Right lobe of liver (tissue), 6 donors: ENCODE data around the gene MRC1. TPM values are rescaled to one million over a fixed set of nuclear protein-coding genes. Genes with fewer than 3 reads are reported as not detected.
A peak's percentile ranks its signal among the peaks of the same experiment; 100 is the strongest.

Source experiments
- ATAC-seq, 4 donors: fragments of 200-7000 bp; cut with Tn5 transposase; one replicate each; pipeline ENCODE4 v1.9.1; 2020; ENCODE audit warnings: mild to moderate bottlenecking in 4 of 4, moderate library complexity in 4 of 4
- DNase-seq, 3 donors: peaks; one replicate each; pipeline ENCODE4 v3.0.0-alpha.2; 2020
- H3K27ac ChIP-seq, 3 donors: fragments of 200-600 bp; one replicate each; pipeline ENCODE4 v1.8.0; 2022
- H3K27me3 ChIP-seq, 2 donors: fragments of 200-600 bp; one replicate each; pipeline ENCODE4 v1.8.0; 2022
- H3K36me3 ChIP-seq, 4 donors: fragments of 200-600 bp; sonication (generic) in 1 of 4; one replicate each; pipeline versions ENCODE4 v1.5.1 to v1.8.0; 2017 to 2022; ENCODE audit warnings: control low read depth in 1 of 4
- H3K4me1 ChIP-seq, 4 donors: fragments of 200-600 bp; sonication (generic) in 1 of 4; one replicate each; pipeline versions ENCODE4 v1.5.1 to v1.8.0; 2017 to 2022; ENCODE audit warnings: control low read depth in 1 of 4
- H3K4me3 ChIP-seq, 3 donors: fragments of 200-600 bp; one replicate each; pipeline ENCODE4 v1.8.0; 2022
- H3K9me3 ChIP-seq, 4 donors: fragments of 200-600 bp; sonication (generic) in 1 of 4; one replicate each; pipeline versions ENCODE4 v1.5.1 to v1.8.0; 2017 to 2022; ENCODE audit warnings: control low read depth in 1 of 4
- POLR2A ChIP-seq: fragments of 450-650 bp; IDR thresholded peaks from one replicate; pipeline ENCODE4 v1.6.1; 2017; ENCODE audit warnings: antibody characterized with exemption, mild to moderate bottlenecking
- WGBS: methylation state at CpG from one replicate; pipeline ENCODE4 v1.1.6; 2018; ENCODE audit warnings: low coverage, low lambda C conversion rate; ENCODE audit not compliant: insufficient coverage; ENCODE audit errors: missing lambda C conversion rate; 5-methylcytosine and 5-hydroxymethylcytosine counted together
- intact Hi-C, 2 donors: fragments of 100-400 bp; cut with DNase I; formaldehyde crosslinking; loops; one replicate each; pipeline versions ENCODE4 v1.11.2 to v1.14.1; 2022
- total RNA-seq, 6 experiments: library from RNA; depleted of rRNA in 2 of 6; stranded (reverse); fragments of >200 nt in 2 of 6; fragmentation: NEBNext Ultra II Directional in 3 of 6; extraction: Animal tissue kit (Norgen Biotek cat#: 25700) in 3 of 6; gene quantifications; one replicate each; pipeline versions ENCODE4 v1.1.0 to v1.2.4, GENCODE V29; 2016 to 2023
- TF ChIP-seq, protein P1 (sequence below), 4 donors: fragments of 200-600 bp in 3 of 4; fragments of 450-650 bp in 1 of 4; IDR thresholded peaks; one replicate each; pipeline versions ENCODE4 v1.5.1 to v1.8.0; 2016 to 2022; ENCODE audit warnings: antibody characterized with exemption in 4 of 4, mild to moderate bottlenecking in 2 of 4
- donor health status: DM: no; HTN: yes; CAD: no.
- donor health status: DM: no; HTN: no; CAD: no.
- donor health status: DM: no; HTN: no; CAD: no.
- donor health status: DM: no; HTN: yes; CAD: no.
- donor health status: DM: no; HTN: yes; CAD: no.

MRC1 gene
- total RNA-seq, 6 experiments from 2014 or later: 9.8 to 44.8 (median 34.0) TPM

DNA sequence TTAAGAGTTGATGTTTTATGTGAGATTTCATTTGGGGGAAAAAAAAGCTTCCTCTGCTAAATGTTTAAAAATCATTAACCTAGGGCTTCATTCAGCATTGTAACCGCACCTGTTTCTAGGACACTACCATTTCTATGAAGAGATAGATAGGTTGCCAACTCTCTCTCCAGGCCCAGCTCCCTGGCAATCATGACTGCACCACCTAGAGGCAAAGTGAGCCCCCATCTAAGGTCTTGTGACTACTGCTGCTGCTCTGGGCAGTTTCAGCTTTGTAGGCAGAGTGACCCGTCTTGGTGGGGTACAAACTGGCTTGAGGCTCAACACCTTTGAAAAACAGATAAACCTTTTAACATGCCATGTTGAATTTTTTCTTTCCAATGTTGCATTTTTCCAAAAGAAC, 27.3 kb upstream of the MRC1 start:
- no peaks in the 10 kb centered on the region for H3K4me1 ChIP-seq
- intact Hi-C loops: no loop called here
- no peak overlapping the region for H3K4me3 ChIP-seq
- WGBS: 55% methylated on average over 2 of the region's 2 CpGs
- TF ChIP-seq POLR2A: no peak
- TF ChIP-seq, protein P1, sequence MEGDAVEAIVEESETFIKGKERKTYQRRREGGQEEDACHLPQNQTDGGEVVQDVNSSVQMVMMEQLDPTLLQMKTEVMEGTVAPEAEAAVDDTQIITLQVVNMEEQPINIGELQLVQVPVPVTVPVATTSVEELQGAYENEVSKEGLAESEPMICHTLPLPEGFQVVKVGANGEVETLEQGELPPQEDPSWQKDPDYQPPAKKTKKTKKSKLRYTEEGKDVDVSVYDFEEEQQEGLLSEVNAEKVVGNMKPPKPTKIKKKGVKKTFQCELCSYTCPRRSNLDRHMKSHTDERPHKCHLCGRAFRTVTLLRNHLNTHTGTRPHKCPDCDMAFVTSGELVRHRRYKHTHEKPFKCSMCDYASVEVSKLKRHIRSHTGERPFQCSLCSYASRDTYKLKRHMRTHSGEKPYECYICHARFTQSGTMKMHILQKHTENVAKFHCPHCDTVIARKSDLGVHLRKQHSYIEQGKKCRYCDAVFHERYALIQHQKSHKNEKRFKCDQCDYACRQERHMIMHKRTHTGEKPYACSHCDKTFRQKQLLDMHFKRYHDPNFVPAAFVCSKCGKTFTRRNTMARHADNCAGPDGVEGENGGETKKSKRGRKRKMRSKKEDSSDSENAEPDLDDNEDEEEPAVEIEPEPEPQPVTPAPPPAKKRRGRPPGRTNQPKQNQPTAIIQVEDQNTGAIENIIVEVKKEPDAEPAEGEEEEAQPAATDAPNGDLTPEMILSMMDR (IDR thresholded peaks at IDR 0.05): no peak
- no peak for DNase-seq
- ATAC-seq: peak in 1 of 4 donors; percentile 24
- no peaks in the 10 kb centered on the region for H3K36me3 ChIP-seq
- no peaks in the 10 kb centered on the region for H3K27me3 ChIP-seq
- H3K27ac ChIP-seq: no peak overlapping the region
- H3K9me3 ChIP-seq: no peaks in the 10 kb centered on the region

DNA sequence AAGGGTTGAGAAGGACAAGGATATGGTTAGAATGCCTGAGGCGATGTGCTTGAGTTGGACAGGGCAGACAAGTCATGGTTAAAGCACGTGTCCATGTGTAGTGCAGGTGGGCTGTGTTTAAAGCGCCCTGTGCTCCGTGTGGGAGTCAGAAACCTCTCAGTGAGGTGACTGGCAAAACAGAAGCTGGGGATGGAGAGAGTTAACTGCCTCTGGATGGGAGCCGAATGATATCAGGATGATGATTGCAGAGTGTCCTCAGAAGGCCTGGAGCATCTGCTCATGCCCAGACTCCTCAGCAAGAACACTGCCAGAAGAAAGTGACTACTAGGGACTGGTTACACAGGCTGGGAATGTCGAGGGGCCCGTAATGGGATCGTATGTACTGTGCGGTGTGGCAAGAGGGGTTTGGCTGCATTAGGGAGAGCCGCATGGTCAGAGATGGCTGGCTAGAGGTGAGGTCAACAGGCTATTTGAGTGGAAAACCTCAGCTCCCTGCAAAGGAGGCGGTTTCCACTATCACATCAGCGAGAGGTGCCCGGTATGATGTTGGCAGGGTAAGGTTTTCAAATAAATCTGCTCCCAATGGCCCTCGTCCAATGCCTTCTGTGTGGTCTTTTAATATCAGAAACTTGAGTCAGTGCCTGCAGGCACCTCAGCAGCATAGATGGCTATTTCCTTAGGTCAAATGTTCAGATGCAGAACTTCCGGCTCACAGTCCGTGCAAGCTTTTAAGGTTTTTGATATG, 26.1 kb upstream of the MRC1 start:
- WGBS: 62% methylated on average over 10 of the region's 16 CpGs
- intact Hi-C loops: no loop called here
- peak; percentile 28 to 57 (median 37) for ATAC-seq
- Histone ChIP-seq H3K36me3 (no peaks in the 10 kb centered on the region), H3K9me3 (no peaks in the 10 kb centered on the region), H3K4me3 (no peak overlapping the region), H3K27ac (no peak overlapping the region), H3K27me3 (no peaks in the 10 kb centered on the region), H3K4me1 (no peaks in the 10 kb centered on the region)
- no peak for DNase-seq
- TF ChIP-seq POLR2A: no peak
- TF ChIP-seq, protein P1 (IDR thresholded peaks at IDR 0.05): no peak

DNA sequence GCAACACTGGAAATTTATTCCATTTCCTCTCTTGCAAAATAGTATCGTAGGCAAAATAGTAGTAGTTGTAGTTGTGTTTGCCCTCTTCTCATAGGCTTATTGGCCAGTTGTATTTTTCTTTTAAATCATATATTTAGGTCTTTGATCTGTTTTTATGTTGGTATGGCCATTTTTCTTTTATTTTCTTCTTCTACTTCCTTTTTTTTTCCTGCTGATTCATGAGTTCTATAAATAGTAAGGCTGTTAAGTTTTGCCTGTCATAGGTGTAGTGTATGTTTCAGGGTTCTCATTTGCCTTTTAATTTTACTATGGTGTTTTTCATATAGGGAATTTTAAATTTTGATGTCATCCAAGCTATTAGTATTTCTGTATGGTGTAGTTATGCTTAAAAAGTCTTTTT, 25.4 kb upstream of the MRC1 start:
- ATAC-seq (no peak), DNase-seq (no peak)
- Histone ChIP-seq H3K36me3 (no peaks in the 10 kb centered on the region), H3K4me3 (no peak overlapping the region), H3K4me1 (no peaks in the 10 kb centered on the region), H3K27me3 (no peaks in the 10 kb centered on the region), H3K27ac (no peak overlapping the region), H3K9me3 (no peaks in the 10 kb centered on the region)
- intact Hi-C loops: no loop called here
- no peak for TF ChIP-seq POLR2A
- TF ChIP-seq, protein P1 (IDR thresholded peaks at IDR 0.05): no peak
- 41% methylated on average over 1 of the region's 1 CpG for WGBS

DNA sequence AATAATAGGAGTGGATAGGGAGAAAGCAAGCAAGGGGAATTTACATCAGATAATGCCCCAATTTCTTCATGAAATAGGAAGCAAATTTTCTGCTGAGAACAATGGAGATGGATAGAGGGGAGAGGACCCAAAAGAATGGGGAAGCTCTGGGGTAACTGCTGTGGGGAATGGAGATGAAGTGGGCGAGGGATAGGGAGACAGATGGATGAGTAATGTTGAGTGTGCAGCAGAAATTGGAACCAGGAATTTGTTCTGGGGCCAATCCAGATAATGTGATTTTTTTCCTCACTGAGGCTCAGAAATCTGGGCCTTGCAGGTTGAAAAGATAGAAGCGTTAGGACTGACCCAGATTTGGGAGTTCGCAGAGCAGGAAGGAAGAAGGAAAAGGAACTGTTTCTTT, 24.5 kb upstream of the MRC1 start:
- no peak for TF ChIP-seq POLR2A
- TF ChIP-seq, protein P1 (IDR thresholded peaks at IDR 0.05): no peak
- ATAC-seq (peak in 3 of 4 donors; percentile 31 to 38 (median 34)), DNase-seq (no peak)
- Histone ChIP-seq H3K27me3 (peaks cover 0 to 5% of the 10 kb centered on the region in 2 donors), H3K36me3 (no peaks in the 10 kb centered on the region), H3K4me1 (no peaks in the 10 kb centered on the region), H3K4me3 (no peak overlapping the region), H3K27ac (peak overlapping the region in 1 of 3 donors; percentile 22), H3K9me3 (no peaks in the 10 kb centered on the region)
- 41% methylated on average over 3 of the region's 3 CpGs for WGBS
- intact Hi-C loops: no loop called here
